ENCODE data around the gene IRAK3. TPM values are rescaled to one million over a fixed set of nuclear protein-coding genes. Genes with fewer than 3 reads are reported as not detected.
"Not testable (repeated sequence)": the region's sequence is repeated elsewhere in the genome, so short reads cannot be mapped to it uniquely, and the experiment has no call there.

Gene IRAK3
- total RNA-seq, 1 experiment from 2014 or later = 0.05 TPM

DNA sequence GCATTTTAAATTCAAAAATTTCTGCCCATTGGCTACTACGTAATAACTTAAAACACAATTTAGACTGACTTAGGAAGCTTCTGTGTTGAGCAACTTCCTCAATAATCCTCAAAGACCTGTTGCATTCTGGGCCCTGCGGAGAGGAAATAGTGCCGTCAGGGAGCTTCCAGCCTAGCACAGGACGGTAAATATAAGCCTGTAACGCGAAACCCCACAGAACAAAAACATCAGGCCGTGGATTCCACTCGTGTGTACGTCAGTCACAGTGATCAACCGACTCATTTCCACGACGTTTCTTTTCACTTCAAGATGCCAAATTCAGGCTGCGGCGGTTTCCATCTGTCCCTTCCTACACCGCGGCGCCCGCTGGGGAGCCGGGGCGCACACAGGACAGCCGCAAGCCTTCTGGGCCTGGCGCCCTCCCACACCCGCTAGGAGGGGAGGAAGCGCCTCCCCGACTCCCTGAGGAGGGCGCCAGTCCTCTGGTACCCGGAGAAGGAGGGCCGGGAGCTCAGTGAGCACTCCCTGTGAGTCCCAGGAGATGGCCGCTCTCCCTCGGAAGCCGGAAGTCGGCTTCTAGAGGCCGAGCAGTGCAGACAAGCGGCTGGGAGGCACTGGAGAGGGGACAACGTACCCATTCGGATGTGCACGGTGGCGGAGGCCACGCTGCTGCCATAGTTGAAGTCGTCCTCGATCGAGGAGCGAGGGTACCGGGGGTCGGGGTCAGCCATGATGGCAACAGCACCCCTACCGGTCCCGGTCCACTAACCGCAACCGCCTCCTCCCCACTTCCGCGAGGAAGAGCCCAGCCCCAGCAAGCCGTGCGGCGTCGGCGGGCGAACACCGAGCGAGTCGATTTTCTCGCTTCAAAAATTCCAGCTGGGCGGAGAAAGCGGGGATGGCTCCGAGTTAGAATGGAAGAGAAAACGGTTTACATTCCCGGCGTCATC, 19.5 kb upstream of the IRAK3 start, which contains the start of gene TMBIM4:
TMBIM4 (minus strand) TSS at position 776 of the 950 bp plus-strand sequence; CDS start at position 731, 45 bp downstream.
- peak; percentile 90 for DNase-seq (ENCODE audit: low read depth)

DNA sequence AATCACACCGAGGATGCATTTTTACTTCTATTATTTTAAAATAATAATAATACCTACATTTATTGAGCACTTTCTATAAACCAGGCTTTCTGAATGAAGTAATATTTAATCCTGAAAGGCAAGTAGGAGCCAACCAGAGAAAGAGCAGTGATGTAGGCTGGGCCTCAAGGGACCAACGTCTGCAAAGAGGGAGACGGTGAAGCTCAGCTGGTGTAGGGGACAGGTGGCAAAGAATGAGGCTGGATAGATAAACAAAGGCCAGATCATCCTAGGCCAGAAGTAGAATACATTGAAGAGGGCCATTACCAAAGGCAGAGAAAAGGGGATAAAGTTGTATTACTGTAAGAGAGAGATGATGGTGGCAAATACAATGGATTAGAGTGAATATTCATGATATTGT, 18.4 kb upstream of the IRAK3 start:
- DNase-seq (ENCODE audit: low read depth) = no peak

DNA sequence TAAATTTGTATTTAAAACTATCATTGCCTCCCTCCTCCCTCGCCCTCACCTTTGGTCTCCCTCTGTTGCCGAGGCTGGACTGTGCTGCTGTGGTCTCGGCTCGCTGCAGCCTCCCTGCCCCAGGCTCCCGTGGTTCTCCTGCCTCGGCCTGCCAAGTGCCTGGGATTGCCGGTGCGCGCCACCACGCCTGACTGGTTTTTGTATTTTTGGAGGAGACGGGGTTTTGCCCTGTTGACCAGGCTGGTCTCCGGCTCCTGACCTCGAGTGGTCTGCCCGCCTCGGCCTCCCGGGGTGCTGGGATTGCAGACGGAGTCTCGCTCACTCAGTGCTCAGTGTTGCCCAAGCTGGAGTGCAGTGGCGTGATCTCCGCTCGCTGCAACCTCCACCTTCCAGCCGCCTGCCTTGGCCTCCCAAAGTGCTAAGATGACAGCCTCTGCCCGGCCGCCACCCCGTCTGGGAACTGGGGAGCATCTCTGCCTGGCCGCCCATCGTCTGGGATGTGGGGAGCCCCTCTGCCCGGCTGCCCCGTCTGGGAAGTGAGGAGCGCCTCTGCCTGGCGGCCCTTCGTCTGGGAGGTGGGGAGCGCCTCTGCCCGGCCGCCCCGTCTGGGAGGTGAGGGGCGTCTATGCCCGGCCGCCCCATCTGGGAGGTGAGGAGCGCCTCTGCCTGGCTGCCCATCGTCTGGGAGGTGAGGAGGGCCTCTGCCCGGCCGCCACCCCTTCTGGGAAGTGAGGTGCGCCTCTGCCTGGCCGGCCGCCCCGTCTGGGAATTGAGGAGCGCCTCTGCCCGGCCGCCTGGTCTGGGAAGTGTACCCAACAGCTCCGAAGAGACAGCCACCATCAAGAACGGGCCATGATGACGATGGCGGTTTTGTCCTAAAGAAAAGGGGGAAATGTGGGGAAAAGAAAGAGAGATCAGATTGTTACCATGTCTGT, 14.4 kb upstream of the IRAK3 start:
- not testable (repeated sequence) for DNase-seq (ENCODE audit: low read depth)

DNA sequence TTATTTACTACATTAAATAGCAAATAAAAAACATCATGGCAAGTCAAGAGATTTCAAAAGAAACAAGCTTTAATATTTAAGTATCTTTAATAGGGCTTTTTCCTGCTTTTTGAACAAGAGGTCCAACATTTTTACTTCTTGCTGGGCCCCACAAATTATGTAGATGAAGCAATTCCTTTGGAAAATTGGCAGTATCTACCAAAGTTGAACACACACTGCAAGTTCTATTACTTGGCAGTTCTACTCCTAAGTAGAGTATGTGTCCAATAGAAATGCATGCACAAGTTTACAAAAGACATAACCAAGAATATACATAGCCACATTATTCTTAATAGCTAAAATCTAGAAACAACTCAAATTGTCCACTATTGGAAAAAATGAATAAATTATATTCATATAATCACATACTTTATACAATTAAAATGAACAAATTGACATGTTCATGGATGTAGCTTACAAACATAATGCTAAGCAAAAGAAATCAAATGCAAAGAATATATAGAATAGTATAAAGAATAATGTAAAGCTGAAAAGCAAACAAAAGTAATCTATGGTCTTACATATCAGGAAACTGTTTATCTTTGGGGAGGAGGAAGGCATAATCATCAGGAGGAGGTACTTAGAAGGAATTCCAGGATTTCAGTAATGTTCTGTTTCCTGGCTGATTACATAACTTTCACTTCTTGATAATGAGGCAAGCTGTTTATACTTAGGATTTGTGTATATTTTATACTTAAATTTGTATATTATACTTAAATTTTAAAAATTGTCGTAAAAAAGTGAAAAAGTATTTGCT, 12.7 kb upstream of the IRAK3 start:
- no peak for DNase-seq (ENCODE audit: low read depth)

DNA sequence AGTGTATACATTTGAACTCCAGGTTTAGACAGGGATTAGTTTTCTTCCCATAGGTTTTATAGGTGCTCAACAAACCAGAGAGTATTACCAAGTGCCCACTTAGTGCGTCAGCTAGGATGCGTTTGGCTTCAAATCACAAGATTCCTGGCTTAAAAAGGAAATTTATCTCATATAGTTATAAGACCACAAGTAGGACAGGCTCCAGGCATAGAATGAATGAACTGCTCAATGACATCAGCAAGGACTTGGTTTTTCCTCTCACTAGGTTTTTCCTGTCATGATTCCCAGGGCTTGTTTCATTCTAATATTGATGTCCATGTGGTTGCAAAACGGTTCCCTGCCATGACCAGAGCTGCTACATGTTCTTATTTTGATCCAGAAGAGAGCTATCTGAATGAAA, 6.1 kb upstream of the IRAK3 start:
- no peak for DNase-seq (ENCODE audit: low read depth)

DNA sequence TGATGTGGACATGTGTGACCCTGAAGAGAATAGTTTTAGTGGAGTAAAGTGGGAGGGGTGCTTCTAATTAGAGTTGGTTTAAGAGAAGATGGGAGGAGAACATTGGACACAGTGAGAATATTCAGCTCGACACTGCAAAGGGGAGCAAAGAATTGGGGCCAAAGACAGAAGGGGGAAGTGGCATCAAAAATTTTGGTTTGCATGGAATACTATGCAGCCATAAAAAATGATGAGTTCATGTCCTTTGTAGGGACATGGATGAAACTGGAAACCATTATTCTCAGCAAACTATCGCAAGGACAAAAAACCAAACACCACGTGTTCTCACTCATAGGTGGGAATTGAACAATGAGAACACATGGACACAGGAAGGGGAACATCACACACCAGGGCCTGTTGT, 4.2 kb upstream of the IRAK3 start:
- not testable (repeated sequence) for DNase-seq (ENCODE audit: low read depth)

DNA sequence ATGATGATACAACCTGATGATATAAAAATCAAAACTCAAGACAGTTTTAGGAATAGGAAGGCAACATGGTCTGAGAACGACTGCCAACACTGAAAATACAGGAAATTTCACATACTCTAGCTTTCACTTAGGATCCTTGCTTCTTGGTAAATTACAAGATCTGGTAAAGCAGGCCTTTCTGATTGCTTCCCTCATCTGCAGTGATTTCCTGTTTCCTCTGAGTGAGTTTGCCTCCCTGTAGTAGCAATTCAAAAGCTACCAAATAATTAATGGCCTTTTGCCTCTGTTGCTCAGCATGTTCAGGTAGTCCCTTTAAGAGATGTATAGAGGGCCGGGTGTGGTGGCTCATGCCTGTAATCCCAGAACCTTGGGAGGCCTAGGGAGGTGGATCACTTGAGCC, 2.0 kb upstream of the IRAK3 start:
- DNase-seq (ENCODE audit: low read depth) = no peak

DNA sequence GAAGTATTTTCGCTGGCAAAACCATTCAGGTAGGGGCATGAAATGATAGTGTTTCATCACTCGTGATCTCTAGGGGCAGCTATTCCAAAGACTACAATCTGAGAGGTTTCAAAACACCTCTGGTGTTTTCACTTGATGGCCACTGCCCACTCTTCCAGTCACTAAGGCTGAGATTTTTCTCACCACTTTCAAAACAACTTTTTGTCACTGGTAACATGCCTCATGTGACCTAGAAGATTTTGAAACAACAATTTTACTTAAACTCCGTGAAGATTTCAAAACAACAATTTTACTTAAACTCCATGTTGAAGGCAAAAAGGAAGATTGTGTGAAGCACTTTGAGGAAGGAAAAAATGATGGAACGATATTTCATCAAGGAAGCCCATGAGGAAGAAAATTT, 1.2 kb upstream of the IRAK3 start:
- DNase-seq (ENCODE audit: low read depth) = no peak

DNA sequence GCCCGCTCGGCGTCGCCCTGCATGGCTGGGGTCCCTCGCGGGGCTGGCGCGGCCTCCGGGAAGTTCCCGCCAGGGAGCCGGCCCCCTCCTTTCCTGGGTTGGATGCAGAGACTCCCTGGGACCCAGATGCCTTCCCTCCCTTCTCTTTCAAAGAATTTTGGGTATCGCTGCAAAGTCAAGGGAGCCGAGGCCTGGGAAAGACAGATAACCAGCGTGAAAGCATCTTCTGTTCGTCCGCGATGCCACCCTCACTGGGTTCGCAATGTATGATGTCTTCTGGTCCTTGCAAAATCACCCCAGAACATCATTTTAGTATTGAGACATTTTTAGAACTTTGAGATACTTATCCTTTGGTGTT, 451 bp downstream of the IRAK3 start:
- DNase-seq (ENCODE audit: low read depth) = no peak

DNA sequence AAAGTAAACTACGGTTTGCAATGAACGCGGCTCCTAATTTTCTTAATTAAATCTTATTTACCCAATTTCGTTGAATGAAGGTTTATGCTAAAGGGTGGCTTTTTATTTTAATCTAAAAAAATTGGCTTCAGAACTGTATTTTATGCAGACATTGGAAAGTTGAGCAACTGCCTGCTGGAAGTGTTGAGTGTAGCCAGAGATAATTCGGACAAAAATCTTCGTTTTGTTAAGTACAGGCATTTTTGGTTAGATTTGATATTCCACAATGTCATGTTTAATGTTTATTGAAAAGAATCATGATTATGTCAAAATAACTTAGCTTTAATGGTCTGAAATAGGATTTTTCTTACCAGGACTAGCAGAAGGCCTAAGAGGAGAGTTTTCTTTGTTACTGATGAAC, 875 bp downstream of the IRAK3 start:
- no peak for DNase-seq (ENCODE audit: low read depth)

DNA sequence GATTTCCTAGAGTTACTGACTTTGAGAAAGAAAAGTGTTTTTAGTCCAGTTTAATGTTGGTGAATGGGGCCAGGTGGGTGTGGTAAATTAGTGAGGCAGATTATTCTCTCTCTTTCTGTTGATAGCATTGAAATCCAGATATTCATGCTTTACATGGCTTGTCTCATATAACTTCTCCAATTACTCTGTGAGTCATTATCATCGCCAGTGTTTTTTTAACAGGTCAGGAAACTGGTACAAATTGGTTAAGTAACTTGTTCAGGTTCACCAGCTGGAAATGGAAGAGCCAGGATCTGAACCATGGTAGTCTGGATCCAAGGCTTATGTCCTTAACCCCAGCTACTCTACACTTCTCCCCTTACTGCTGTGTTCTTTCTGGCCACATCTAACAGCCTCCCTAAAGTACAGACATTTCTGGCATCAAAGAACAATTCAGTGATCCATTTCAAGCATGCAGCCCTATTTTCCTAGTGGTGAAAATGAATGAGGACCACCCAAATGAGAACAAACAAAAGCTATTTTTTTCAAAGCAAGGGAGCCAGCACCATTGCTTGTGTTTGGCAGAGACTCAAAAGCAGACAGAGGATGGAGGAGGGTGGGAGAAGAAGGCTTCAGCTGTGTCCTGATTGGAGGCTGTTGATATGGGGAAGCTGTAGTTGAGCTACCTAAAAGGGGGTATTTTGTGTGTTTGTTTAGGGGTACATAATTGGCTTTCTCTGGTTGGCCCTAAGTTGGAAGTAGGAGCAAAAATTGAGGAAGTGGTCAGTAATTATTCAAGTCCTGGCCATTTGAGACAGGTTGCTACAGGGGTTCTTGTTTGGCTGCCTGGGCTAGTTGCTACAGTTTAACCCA, 1.7 kb downstream of the IRAK3 start:
- peak; percentile 15 for DNase-seq (ENCODE audit: low read depth)

DNA sequence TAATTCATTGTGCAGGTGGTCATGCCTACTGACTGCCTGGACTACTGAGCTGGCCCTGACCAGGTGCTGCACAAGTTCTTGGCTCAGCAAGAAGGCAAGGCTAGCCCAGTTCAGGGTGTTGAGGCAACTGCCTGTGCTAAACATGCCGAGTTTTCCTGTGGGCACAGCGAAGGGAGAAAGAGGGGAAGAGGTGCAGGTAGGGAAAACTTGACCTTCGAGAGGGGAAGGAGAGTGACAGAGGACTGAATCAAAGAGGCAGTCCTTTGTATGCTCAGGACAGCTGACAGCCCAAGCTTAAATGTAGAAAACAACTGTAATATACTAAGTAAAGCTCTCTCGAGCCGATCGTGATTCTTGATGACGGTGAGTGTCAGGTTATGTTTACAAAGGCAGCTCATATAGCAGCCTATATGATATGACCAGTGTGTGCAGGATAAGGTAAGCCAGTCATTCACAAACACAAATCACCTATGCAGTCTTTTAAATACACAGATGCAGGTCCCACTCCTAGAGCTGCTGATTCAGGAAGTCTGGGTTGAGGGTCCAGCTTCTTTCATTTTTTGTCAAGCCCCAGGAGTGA, 2.6 kb downstream of the IRAK3 start:
- no peak for DNase-seq (ENCODE audit: low read depth)

DNA sequence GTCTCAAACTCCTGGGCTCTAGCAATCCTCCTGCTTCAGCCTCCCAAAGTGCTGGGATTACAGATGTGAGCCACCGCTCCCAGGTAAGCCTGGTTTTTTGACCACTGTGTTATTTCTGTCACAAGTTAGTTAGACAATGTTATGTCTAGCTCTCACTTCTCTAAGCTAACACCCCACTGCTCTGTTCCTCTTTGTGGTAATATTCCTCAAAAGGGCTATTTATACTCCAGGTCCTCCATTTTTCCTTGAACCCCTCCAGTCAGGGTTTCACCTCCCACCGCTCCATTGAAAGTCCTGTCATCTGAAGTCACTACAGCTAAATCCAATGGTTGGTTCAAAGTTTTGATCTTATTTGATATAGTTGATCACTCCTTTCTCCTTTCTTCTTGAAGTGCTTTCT, 5.1 kb downstream of the IRAK3 start:
- no peak for DNase-seq (ENCODE audit: low read depth)

DNA sequence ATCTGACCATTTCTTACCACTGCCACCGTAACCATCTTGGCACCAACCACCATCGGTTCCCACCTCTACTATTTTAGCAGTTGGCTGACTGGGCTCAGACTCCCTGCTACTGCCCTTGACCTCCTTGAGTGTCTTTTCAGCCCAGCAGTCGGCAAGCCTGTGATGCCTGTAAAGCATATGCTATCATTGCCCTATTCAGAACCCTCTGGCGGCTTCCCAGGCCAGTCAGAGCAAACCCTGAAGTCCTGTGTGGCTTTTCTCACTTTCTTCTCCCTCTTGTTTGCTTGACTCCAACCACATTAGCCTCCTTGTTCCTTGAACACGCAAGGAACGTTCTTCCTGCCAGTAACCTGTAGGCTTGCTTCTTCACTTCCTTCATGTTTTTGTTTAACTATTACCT, 6.2 kb downstream of the IRAK3 start:
- DNase-seq (ENCODE audit: low read depth) = no peak

DNA sequence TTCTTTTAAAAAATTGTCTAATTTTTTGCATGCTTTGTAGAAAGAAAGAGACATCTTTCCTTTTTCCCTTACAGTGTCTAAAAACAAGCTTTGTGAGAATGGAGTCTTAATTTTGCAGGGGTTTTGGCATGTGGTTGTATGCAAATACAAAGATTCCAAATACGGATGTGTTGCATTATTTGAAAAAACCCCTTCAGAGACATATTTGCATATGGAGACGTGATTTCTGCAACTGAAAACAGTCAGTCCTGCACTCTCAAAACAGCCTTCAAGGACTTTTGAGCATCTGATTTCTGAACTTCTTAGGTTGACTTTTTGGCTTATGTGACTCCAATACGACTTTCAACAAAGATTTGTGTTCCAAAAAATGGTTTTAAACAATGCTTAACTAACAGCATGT, 7.8 kb downstream of the IRAK3 start:
- no peak for DNase-seq (ENCODE audit: low read depth)

DNA sequence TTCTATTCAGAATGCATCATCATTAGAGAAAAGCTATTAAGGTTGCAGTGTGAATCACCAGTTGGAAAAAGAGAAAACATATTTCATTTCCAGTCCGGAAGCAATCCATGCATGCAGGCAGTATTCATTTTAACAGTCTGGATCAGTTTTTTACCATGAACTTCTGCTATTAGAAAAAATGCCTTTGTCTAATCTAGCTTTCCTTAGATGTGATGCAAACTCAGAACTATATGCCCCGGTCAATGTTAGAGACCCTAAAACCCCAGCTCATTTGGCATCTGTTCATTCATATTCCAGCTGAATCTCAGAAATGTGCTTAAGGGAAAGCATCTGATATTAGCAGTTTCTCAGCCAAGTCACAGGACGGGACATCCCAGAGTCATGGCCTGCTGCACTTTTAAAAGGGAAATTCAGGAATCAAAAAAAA, 8.5 kb downstream of the IRAK3 start:
- DNase-seq (ENCODE audit: low read depth) = no peak

DNA sequence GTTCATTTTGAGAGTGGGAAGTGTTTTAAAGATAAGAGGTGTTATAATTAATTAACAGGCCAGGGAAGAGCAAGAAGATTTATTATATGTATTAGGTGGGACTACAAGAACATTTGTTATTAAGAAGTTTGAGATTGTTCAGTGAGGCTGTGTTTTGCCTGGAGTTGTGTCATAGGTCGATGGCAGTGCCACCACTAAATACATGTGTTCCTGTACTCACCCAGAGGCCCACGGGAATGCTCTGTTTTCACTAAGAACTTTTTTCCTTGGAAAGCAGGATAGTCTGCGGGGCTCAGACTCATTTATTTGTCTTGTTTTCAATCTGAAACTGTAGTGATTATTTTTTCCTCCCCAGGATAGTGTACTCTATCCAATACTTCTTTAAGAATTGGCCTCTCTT, 10.1 kb downstream of the IRAK3 start:
- DNase-seq (ENCODE audit: low read depth) = no peak

DNA sequence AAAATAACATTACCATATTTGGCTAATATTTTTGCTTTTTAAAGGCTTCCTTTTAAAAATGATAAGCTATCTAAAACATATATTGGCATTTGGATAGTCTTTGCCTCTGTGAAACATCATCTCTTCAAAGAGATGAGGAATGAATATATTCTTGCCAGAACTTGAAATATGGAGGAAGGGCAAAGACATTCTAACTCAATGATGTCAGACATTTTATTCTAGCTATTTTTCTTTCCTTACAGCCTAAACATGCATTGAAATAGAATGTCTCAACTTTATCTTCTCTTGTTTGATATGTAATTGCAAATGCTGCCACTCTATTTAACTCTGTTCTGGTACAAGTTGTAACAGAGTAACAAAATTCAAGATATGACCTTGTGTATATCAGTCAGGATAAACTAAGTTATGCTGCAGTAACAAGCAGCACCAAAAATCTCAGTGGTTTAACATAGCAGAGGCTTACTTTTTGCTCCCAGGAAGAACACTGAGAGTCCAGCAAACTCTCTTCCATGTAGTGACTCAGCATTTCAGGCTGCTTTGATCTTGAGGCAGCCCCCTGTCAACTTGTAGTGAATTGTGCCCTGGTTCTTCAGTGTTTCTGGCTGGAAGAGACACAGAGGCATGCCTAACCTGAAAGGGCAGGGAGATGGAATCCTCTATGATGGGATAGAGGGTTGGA, 11.0 kb downstream of the IRAK3 start:
- DNase-seq (ENCODE audit: low read depth) = no peak

DNA sequence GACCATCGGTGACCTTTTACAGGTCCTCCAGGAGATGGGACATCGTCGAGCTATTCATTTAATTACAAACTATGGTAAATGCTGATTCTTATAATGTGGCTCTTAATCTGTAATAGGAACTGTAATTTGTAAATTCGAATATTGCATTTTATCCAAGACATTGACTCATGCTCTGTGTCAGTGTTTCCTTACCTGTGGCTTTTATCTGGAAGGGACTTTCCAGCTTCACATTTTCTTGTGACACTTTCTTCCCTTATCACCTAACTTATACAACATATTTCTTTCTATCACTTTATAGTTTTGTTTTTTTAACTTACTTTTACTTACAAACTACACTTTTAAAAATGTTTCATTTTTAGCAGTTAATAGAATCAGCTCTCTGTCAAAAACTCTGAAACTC, 14.8 kb downstream of the IRAK3 start:
- no peak for DNase-seq (ENCODE audit: low read depth)

DNA sequence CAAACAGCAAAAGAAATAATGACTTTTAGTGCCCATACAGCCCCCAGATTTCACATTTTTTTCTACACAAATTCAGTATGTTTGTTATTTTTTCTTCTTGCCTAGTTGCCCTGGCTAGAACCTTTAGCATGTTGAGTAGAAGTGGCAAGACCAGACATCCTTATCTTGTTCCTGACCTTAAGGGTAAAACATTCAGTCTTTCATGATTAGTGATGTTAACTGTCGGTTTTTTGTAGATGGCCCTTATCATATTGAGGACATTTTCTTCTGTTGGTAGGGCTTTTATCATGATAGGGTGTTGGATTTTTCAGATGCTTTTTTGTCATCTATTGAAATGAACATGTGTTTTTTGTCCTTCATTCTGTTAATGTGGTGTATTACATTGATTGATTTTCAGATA, 17.1 kb downstream of the IRAK3 start:
- DNase-seq (ENCODE audit: low read depth) = no peak
